Spleen (tissue), 11 donors: ENCODE results near the gene JPH2. TPM values are rescaled to one million over a fixed set of nuclear protein-coding genes. Genes with fewer than 3 reads are reported as not detected.

Experiments
- DNase-seq: peaks from one replicate; pipeline ENCODE4 v3.0.0-alpha.2; 2020
- H3K27ac ChIP-seq, 8 donors: fragments of 200-600 bp; sonication (generic) in 7 of 8; 1 replicate in 4 of 8; 2 replicates in 4 of 8; pipeline versions ENCODE4 v1.5.0 to v1.8.0; 2016 to 2021; ENCODE audit warnings: inconsistent platforms in 4 of 8, mild to moderate bottlenecking in 4 of 8, moderate library complexity in 1 of 8
- H3K27me3 ChIP-seq, 7 donors: fragments of 200-600 bp; sonication (generic) in 6 of 7; replicated peaks in 1 of 7; 1 replicate in 4 of 7; 2 replicates in 3 of 7; pipeline versions ENCODE4 v1.5.0 to v1.8.0; 2016 to 2021; ENCODE audit warnings: inconsistent platforms in 3 of 7, mild to moderate bottlenecking in 1 of 7
- H3K36me3 ChIP-seq, 6 donors: fragments of 200-600 bp; sonication (generic) in 5 of 6; 1 replicate in 4 of 6; 2 replicates in 2 of 6; pipeline versions ENCODE4 v1.5.0 to v1.8.0; 2016 to 2021; ENCODE audit warnings: inconsistent platforms in 2 of 6
- H3K4me1 ChIP-seq, 6 donors: fragments of 200-600 bp; sonication (generic) in 5 of 6; 1 replicate in 3 of 6; 2 replicates in 3 of 6; pipeline versions ENCODE4 v1.5.0 to v1.8.0; 2016 to 2021; ENCODE audit warnings: inconsistent platforms in 3 of 6
- H3K4me3 ChIP-seq, 8 donors: fragments of 200-600 bp; sonication (generic) in 7 of 8; 1 replicate in 4 of 8; 2 replicates in 4 of 8; pipeline versions ENCODE4 v1.5.0 to v1.8.0; 2016 to 2021; ENCODE audit warnings: inconsistent platforms in 4 of 8, mild to moderate bottlenecking in 4 of 8, moderate library complexity in 2 of 8
- H3K9me3 ChIP-seq, 8 donors: fragments of 200-600 bp; sonication (generic) in 7 of 8; 1 replicate in 4 of 8; 2 replicates in 4 of 8; pipeline versions ENCODE4 v1.5.0 to v1.8.0; 2016 to 2021; ENCODE audit warnings: inconsistent platforms in 4 of 8
- POLR2A ChIP-seq, 3 donors: fragments of 450-650 bp; IDR thresholded peaks; one replicate each; pipeline ENCODE4 v1.5.1; 2017; ENCODE audit warnings: antibody characterized with exemption in 3 of 3, mild to moderate bottlenecking in 1 of 3
- POLR2AphosphoS5 ChIP-seq, 3 donors: sonication (generic); formaldehyde crosslinking; IDR thresholded peaks; one replicate each; pipeline ENCODE4 v1.5.1; 2017; ENCODE audit warnings: antibody characterized with exemption in 3 of 3
- WGBS, 5 donors: extraction: QIAGEN DNeasy Blood & Tissue Kit in 3 of 5; methylation state at CpG; one replicate each; pipeline versions ENCODE4 v1.1.5 to v1.1.7; 2013 to 2018; 5-methylcytosine and 5-hydroxymethylcytosine counted together
- intact Hi-C: fragments of 100-400 bp; cut with DNase I; formaldehyde crosslinking; loops from one replicate; pipeline ENCODE4 v1.15.0; 2023; ENCODE audit warnings: low total_unique reads
- polyA plus RNA-seq, 3 donors: library from polyadenylated mRNA; stranded (reverse); fragments of 200-250 nt; gene quantifications; one replicate each; pipeline ENCODE4 v1.2.1, GENCODE V29; 2013
- total RNA-seq, 7 donors: library from RNA; depleted of rRNA in 3 of 7; stranded (reverse); fragments of >200 nt in 3 of 7; fragmentation: NEBNext Ultra II Directional in 4 of 7; extraction: Animal tissue kit (Norgen Biotek cat#: 25700) in 4 of 7; gene quantifications; one replicate each; pipeline versions ENCODE4 v1.1.0 to v1.2.1, GENCODE V29; 2016 to 2021
- TF ChIP-seq, protein P1 (sequence below), 11 experiments: fragments of 200-600 bp in 7 of 11; fragments of 450-650 bp in 4 of 11; sonication (generic) in 4 of 11; IDR thresholded peaks in 8 of 11; conservative IDR thresholded peaks in 3 of 11; 1 replicate in 7 of 11; 2 replicates in 4 of 11; pipeline versions ENCODE4 v1.4.0 to v1.8.0; 2016 to 2021; ENCODE audit warnings: antibody characterized with exemption in 11 of 11, inconsistent platforms in 4 of 11, mild to moderate bottlenecking in 1 of 11
- donor health status: healthy with polysubstance abuse.
- donor health status: DM: no; HTN: no; CAD: no; lungs with moderate emphysema.
- donor health status: DM: no; HTN: no; CAD: no.
- donor health status: Bipolar disorder and iron deficiency.
- donor health status: healthy.
- donor health status: DM: no; HTN: no; CAD: no.
- donor health status: DM: yes; HTN: yes; CAD: no.

The JPH2 gene
- total and polyA plus RNA-seq, 10 donors, result 0.50 to 4.4 (median 1.3) TPM

- no peaks in the 10 kb centered on the region for H3K9me3 ChIP-seq
- DNase-seq, result no peak
- H3K36me3 ChIP-seq, result peaks cover 0 to 5% (median 0%) of the 10 kb centered on the region in 6 donors
- intact Hi-C loops, result no loop called here
- WGBS, 5 donors, result 92 to 97% (median 95%) methylated on average over 5 of the region's 5 CpGs
- peaks cover 8 to 32% (median 21%) of the 10 kb centered on the region in 6 donors for H3K4me1 ChIP-seq
- H3K4me3 ChIP-seq, result no peak overlapping the region
- TF ChIP-seq, protein P1, sequence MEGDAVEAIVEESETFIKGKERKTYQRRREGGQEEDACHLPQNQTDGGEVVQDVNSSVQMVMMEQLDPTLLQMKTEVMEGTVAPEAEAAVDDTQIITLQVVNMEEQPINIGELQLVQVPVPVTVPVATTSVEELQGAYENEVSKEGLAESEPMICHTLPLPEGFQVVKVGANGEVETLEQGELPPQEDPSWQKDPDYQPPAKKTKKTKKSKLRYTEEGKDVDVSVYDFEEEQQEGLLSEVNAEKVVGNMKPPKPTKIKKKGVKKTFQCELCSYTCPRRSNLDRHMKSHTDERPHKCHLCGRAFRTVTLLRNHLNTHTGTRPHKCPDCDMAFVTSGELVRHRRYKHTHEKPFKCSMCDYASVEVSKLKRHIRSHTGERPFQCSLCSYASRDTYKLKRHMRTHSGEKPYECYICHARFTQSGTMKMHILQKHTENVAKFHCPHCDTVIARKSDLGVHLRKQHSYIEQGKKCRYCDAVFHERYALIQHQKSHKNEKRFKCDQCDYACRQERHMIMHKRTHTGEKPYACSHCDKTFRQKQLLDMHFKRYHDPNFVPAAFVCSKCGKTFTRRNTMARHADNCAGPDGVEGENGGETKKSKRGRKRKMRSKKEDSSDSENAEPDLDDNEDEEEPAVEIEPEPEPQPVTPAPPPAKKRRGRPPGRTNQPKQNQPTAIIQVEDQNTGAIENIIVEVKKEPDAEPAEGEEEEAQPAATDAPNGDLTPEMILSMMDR (IDR thresholded peaks at IDR 0.05 in 8 of 11, conservative IDR thresholded peaks at IDR 0.05 in 3 of 11), result no peak
- TF ChIP-seq POLR2AphosphoS5 (IDR thresholded peaks at IDR 0.05), result no peak
- TF ChIP-seq POLR2A (IDR thresholded peaks at IDR 0.05), result no peak
- H3K27ac ChIP-seq, result no peak overlapping the region
- no peaks in the 10 kb centered on the region for H3K27me3 ChIP-seq
These were observed 35.0 kb upstream of the JPH2 start for GRCh38 chr20:44222027-44222426.

- Histone ChIP-seq H3K4me1 (peaks cover 8 to 36% (median 23%) of the 10 kb centered on the region in 6 donors), H3K27me3 (no peaks in the 10 kb centered on the region), H3K9me3 (no peaks in the 10 kb centered on the region), H3K36me3 (peaks cover 0 to 10% (median 0%) of the 10 kb centered on the region in 6 donors), H3K27ac (no peak overlapping the region), H3K4me3 (no peak overlapping the region)
- intact Hi-C loops, result no loop called here
- no peak for DNase-seq
- TF ChIP-seq, protein P1 (IDR thresholded peaks at IDR 0.05 in 8 of 11, conservative IDR thresholded peaks at IDR 0.05 in 3 of 11), result no peak
- TF ChIP-seq POLR2A (IDR thresholded peaks at IDR 0.05), result no peak
- TF ChIP-seq POLR2AphosphoS5 (IDR thresholded peaks at IDR 0.05), result no peak
- WGBS, 5 donors, result 84 to 92% (median 88%) methylated on average over 3 of the region's 3 CpGs
These were observed 34.5 kb upstream of the JPH2 start for GRCh38 chr20:44221368-44221954.

- WGBS, 5 donors, result 75 to 86% (median 83%) methylated on average over 6 of the region's 6 CpGs
- intact Hi-C loops, result loop anchor here (5.0 to 10.0 kb wide), 3 partner anchors 93 to 395 kb away; partner anchors contain the start of gene FITM2
- H3K36me3 ChIP-seq, result peaks cover 0 to 16% (median 0%) of the 10 kb centered on the region in 6 donors
- H3K27ac ChIP-seq, result peak overlapping the region in 4 of 8 donors; percentile 37 to 57 (median 52)
- H3K4me3 ChIP-seq, result no peak overlapping the region
- TF ChIP-seq POLR2A (IDR thresholded peaks at IDR 0.05) (no peak), POLR2AphosphoS5 (IDR thresholded peaks at IDR 0.05) (no peak)
- TF ChIP-seq, protein P1 (IDR thresholded peaks at IDR 0.05 in 8 of 11, conservative IDR thresholded peaks at IDR 0.05 in 3 of 11), result no peak
- H3K9me3 ChIP-seq, result no peaks in the 10 kb centered on the region
- H3K4me1 ChIP-seq, result peaks cover 8 to 48% (median 28%) of the 10 kb centered on the region in 6 donors
- DNase-seq, result no peak
- H3K27me3 ChIP-seq, result no peaks in the 10 kb centered on the region
These were observed 32.8 kb upstream of the JPH2 start for GRCh38 chr20:44219791-44220190.

DNA sequence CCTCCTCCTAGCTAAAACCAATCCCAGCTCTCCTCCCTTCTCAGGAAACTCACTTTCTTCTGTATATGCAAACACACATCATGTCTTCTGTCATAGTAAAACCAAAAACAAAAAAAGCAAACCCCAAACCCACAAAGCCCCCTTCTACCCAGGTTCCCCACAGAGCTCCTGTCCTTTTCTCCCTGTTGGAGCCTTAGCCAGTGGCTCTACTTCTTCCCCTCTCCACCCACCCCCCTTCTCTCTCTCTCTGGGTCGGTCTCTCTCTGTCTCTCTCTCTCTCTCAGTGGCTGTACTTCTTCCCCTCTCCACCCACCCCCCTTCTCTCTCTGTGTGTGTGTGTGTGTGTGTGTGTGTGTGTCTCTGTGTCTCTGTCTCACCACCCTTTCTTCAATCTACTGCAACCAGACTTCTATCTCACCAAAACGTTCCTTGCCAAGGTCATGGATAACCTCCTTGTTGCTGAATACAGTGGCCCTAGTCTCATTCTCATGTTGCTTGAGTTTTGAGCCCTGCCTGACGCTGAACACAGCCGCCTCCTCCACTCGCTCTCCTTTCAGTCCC lies 32.3 kb upstream of the JPH2 start:
- Histone ChIP-seq H3K36me3 (peaks cover 0 to 16% (median 0%) of the 10 kb centered on the region in 6 donors), H3K4me3 (no peak overlapping the region), H3K9me3 (no peaks in the 10 kb centered on the region), H3K4me1 (peaks cover 8 to 49% (median 29%) of the 10 kb centered on the region in 6 donors), H3K27ac (peak overlapping the region in 5 of 8 donors; percentile 16 to 57 (median 50)), H3K27me3 (no peaks in the 10 kb centered on the region)
- TF ChIP-seq, protein P1 (IDR thresholded peaks at IDR 0.05 in 8 of 11, conservative IDR thresholded peaks at IDR 0.05 in 3 of 11), result no peak
- TF ChIP-seq POLR2A (IDR thresholded peaks at IDR 0.05) (no peak), POLR2AphosphoS5 (IDR thresholded peaks at IDR 0.05) (no peak)
- 57 to 70% (median 60%) methylated on average over 5 of the region's 5 CpGs for WGBS, 5 donors
- intact Hi-C loops, result loop anchor here (5.0 to 10.0 kb wide), 3 partner anchors 93 to 396 kb away; partner anchors contain the start of gene FITM2
- DNase-seq, result no peak
